Measurements from ENCODE around the gene BRSK2. TPM values are rescaled to one million over a fixed set of nuclear protein-coding genes. Genes with fewer than 3 reads are reported as not detected.
"Not testable (repeated sequence)": the region's sequence is repeated elsewhere in the genome, so short reads cannot be mapped to it uniquely, and the experiment has no call there.

BRSK2 gene
- total RNA-seq, result 0.23 and 0.51 TPM in 2 replicates

GRCh38 chr11:1389932-1390568, at the start of gene BRSK2:
Gene BRSK2, plus strand, starts transcription at chr11:1389934. Its CDS starts 351 bp downstream, at chr11:1390285.
- DNase-seq, result no peak

GRCh38 chr11:1340111-1340510, 49.6 kb upstream of the BRSK2 start:
- DNase-seq, result no peak

GRCh38 chr11:1341226-1341625, 48.5 kb upstream of the BRSK2 start:
- not testable (repeated sequence) for DNase-seq

- peak; percentile 13 for DNase-seq
Measured at GRCh38 chr11:1341928-1342524, 47.7 kb upstream of the BRSK2 start.

- no peak for DNase-seq
Measured at GRCh38 chr11:1342946-1343345, 46.8 kb upstream of the BRSK2 start.

DNA sequence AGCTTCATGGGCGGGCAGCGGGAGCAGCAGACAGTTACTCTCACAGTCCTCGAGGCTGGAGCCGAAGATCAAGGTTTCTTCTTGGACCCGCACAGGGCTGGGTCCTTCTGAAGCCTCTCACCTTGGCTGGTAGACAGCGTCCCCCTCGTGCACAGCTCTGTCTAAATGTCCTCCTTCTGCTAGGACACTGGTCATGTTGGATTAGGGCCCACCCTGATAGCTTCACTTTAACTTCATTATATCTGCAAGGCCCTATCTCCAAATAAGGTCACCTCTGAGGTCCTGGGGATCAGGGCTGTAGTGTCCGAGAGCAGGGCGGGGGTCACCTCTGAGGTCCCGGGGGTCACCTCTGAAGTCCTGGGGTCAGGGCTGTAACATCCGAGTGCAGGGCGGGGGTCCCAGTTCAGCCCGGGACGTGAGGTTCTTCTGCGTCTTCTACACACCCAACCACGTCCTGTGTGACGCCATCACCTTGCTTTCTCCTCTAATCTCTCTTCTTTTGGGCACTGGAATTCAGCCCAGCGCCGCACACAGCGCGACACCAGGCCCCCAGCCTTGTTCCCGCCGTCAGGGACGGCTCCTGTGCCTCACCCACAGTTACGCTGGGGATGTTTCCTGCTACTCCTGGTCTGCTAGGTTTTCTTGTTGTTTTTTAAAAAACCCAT, 46.2 kb upstream of the BRSK2 start:
- DNase-seq, result no peak

DNA sequence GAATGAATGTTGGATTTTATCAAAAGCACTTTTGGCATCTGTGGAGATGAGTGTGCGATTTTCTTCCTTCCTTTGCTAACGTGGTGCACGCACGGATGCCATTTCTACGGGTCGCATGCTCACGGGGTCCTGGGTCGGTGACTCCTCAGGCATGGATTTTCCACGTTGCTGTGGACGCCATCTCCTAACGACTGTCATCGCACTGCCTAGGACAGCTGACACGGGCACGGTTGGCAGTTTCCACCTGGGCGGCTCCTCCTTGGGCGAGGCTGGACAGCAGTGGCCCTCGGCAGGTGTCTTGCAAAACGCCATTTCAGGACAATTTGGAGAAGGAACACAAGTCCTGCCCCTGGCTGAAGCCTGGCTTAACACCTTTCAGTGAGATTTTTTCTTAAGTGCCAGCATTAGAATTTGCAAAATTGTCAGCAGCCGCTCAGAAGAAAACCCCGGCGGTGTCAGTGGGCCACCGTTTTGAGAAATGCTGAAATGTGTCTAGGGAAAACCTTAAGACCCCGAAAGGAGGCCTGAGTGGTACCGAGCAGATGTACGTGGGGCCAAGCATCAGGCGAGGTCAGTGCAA, 45.6 kb upstream of the BRSK2 start:
- no peak for DNase-seq

DNA sequence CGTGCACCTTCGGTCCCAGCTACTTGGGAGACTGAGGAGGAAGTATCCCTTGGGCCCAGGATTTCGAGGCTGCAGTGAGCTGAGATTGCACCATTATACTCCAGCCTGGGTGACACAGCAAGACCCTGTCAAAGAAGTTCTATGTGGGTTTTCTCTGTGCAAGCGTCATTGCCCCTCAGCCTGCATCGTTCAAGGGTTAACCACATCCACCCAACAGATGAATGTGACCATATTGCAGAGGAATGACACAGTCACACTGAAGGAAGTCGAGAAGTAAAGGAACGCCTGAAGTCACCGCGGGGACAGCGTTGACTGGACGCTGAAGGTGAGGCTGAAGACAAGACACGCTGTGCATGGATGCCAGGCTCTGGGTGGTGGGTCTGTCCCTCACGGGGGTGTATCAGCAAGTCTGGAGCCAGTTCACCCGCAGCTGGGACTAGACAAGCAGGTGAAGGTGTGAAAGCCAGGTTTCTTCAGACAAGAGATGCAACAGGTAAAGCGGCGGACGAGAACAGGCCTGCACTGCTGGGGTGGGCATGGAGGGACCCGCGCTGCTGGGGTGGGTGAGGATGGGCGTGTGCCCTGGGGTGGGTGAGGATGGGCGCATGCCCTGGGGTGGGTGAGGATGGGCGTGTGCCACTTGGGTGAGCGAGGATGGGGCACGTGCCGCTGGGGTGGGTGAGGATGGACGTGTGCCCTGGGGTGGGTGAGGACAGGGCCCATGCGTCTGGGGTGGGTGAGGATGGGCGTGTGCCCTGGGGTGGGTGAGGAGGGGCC, 43.8 kb upstream of the BRSK2 start:
- DNase-seq, result no peak

DNA sequence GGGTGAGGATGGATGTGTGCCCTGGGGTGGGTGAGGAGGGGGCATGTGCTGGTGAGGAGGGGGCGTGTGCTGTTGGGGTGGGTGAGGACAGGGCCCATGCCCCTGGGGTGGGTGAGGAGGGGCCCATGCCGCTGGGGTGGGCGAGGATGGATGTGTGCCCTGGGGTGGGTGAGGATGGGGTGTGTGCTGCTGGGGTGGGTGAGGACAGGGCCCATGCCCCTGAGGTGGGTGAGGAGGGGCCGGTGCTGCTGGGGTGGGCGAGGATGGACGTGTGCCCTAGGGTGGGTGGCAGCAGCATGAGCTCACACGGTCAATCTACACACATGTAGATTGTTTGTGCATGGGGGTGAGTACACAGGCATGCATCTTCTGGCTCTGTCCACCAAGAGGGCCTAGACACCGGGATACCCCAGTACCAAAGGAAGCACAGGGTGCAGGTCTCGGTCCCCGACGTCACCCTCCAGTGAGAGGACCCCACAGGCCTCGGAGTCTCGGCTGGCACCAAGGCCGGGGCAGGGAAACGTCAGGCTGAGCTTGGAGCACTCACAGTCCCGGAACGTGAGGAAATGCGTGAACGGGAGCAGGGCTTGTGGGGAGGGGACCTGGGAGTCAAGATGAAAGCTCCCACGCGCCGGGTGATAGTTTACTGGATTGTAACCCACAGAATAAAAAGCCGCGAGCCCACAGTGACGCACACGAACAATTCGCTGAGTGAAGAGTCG, 42.9 kb upstream of the BRSK2 start:
- no peak for DNase-seq

- DNase-seq, result not testable (repeated sequence)
Measured at GRCh38 chr11:1347411-1347999, 42.2 kb upstream of the BRSK2 start.

DNA sequence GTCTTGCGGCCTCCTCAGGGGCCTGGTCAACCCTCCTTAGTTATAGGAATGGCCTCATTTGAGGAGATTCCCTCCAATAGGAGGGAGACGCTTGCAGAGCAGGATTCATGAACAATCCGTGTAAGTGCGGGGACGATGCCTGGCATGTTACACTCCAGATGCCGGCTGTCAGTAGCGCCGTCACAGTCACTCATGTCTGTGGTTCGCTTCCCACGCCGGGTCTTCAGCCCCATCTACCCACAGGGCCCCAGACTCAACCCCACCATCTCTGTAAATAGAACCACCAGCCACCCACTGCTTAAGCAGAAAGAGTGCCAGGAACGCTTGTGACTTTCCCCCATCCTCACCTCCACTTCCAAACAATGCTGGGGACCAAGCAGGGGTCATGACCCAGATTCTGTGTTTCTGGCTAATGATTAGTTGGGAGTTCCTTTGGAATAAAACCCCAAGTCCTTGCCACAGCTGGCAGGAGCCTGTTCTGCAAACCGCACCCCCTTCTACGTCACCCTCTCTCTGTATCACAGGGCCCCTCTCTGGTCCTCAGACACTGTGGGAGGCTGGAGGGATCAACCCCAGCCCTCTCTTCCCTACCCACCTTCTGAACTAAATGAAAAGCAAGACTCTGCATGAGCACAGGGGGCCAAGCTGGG, 41.5 kb upstream of the BRSK2 start:
- DNase-seq, result no peak

DNA sequence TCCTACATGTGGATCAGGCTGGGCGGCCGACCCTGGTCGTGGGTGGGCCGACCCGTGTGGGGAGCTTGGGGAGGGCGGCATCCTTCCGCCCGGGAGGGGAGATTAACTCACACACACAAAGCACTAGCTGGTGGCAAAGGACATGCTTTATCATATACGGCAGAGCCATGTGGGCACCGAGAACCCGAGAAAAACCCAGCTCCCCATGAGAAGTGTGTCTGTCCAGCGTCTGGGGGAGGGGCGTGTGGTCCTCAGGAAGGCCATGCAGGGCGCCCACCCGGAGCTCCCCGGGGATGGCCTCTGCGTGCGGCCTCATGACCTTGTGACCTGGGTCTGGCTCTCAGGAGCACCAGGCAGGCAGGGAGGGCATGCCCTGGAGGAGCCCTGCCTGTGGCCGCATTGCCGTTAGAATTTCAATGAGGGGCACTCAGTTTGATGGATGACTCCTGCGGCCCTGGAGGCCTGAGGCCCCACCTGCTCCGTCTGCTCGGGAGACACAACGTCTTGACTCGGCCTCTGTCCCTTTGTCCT, 40.9 kb upstream of the BRSK2 start:
- no peak for DNase-seq

GRCh38 chr11:1349327-1350041, 40.2 kb upstream of the BRSK2 start:
- no peak for DNase-seq

DNA sequence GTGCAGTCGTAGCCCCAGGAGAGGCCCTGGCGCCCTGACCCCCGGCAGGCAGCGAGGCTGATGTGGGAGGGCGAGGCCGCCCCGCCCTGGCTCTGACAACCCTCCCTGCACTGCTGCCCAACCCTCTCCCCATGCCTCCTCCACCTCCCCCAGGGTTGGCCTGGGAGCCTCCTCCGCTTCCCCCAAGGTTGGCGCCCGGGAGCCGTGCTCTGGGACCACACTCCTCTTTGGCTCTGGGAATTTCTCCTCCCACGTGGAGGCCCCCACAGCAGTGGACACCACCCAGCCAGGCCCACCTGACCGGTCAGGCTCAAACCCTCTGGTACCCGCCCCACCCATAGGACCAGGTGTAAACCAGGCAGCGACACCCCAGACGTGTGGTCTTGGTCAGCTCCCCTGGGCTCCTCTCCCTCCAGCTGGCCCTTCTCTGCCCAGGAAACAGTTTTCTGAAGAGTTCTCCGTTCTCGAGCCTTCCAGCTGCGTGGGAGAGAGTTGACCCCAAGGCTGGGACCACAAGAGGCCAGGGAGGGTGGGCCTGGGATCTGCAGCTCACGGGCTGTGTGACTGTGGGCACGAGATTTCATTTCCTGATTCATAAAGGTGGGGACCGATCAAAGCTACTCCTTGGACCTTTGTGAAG, 39.5 kb upstream of the BRSK2 start:
- DNase-seq, result no peak

DNA sequence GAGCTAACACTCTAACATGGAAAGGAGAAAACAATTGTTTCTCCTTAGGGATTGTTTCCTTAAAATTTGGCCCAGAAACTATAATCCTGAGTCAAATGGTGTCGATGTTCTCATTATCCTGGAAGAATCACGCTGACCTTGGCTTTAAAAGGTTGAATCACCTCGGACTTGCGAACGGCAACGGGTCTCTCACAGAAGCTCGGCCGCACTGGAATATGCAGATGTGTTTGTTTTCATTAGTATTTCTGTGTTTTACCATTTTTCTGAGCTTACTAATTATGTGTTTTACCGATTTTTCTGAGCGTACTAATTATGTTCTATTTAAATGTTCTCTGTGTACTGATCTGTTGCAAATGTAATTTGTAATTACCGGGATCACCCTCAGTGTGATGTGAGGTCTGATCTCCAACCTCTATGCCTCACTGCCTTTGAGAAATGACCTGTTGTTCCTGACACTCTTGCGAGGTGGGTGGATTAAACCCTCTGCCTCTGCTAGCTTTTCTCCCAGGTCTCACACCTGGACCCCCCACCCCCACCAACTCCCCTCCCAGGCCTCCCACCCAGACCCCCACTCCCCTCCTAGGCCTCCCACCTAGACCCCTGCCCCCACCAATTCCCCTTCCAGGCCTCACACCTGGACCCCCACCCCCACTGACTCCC, 38.3 kb upstream of the BRSK2 start:
- DNase-seq, result no peak

- DNase-seq, result no peak
Measured at GRCh38 chr11:1352696-1353382, 36.9 kb upstream of the BRSK2 start.

GRCh38 chr11:1353383-1354124, 36.2 kb upstream of the BRSK2 start:
- no peak for DNase-seq
